ENCODE results near the gene NDUFV1. TPM values are rescaled to one million over a fixed set of nuclear protein-coding genes. Genes with fewer than 3 reads are reported as not detected.
A peak's percentile ranks its signal among the peaks of the same experiment; 100 is the strongest.

NDUFV1 gene
- total and polyA plus RNA-seq, 9 of the 15 experiments (the other 6 are each of a cell fraction or from before 2014, with no cell fraction given): 10.8 to 423 (median 209) TPM

DNA sequence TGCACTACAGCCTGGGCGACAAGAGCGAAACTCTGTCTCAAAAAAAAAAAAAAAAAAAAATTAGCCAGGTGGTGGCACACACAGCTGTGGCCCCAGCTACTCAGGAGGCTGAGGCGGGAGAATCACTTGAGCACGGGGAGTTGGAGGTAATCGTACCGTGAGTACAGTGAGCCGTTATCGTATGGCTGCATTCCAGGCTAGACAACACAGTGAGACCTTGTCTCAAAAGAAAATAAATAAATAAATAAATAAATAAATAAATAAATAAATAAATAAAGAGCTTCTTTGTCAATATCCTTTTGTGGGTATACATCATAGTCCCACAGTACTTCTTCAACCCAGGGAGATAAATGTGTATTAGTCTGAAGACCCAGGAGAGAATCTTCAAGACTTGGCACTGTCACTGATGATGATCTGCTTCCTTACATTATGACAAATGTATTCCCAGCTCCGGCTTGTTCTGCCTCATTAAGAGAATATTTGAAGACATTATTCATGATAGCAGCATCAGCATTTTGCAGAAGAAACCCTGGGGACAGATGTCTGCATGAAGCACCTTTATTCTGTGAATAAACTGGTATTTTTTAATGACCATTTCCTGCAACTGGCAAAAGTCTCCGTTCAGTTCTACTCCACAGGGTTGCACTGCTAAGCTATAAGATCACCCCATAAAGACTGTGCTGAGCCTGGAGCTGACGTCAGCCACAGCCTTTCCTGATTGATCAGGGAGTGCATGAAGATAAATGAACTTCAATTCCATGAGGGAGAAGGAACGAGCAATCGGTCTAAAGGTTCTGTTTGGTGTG lies 45.4 kb downstream of the NDUFV1 start:
- no peaks in the 10 kb centered on the region for H3K9me1 ChIP-seq (ENCODE audit: control insufficient read depth, insufficient read depth, low read length)
- POLR2A ChIA-PET: interaction anchor here (1.1 to 1.7 kb wide), 4 partner anchors 21 to 298 kb away, joined by 3 to 6 read pairs (median 4); partner anchors contain the start of gene NUDT8
- H3K4me2 ChIP-seq (ENCODE audit: insufficient read depth, low read length): no peak overlapping the region
- CTCF ChIA-PET (ENCODE audit: low intra/inter-chr PET ratio): no interaction called here
- no peaks in the 10 kb centered on the region; the same call in none of the 2 replicates for H3K9me3 ChIP-seq (replicated peaks; ENCODE audit: control insufficient read depth, insufficient read depth, low read depth, low read length)
- DNase-seq (ENCODE audit: extremely low read depth in 1 of 4, low spot score in 3 of 4) (no peak), FAIRE-seq (peak; percentile 37), ATAC-seq (no peak)
- in situ Hi-C loops (cut with MboI): loop anchor here (5.0 kb wide), 1 partner anchor 80 kb away; no protein-coding TSS in a partner anchor
- TF ChIP-seq MTA3 (IDR thresholded peaks at IDR 0.05; ENCODE audit: borderline replicate concordance) (no peak), MEIS2 (IDR thresholded peaks at IDR 0.05; ENCODE audit: partially characterized antibody) (peak; percentile 15)
- peaks cover 3% of the 10 kb centered on the region; the same call in 1 of the 2 replicates for H4K20me1 ChIP-seq (replicated peaks; ENCODE audit: control insufficient read depth, insufficient read depth, low read length)
- intact Hi-C loops (cut with micrococcal nuclease): no loop called here
- no TSS peak for BruUV-seq (replicated peaks)
- H3K79me2 ChIP-seq (ENCODE audit: control insufficient read depth, insufficient read depth, low read length): no peaks in the 10 kb centered on the region
- WGBS (ENCODE audit: insufficient coverage, low coverage, missing lambda C conversion rate): 2% methylated on average over 11 of the region's 13 CpGs
- H2AFZ ChIP-seq (ENCODE audit: low read depth, low read length): no peak overlapping the region
- no peak overlapping the region for H3K9ac ChIP-seq (ENCODE audit: insufficient read depth in 1 of 2, low read depth in 2 of 2, low read length in 2 of 2)
- H3K4me1 ChIP-seq (replicated peaks in 1 of 2; ENCODE audit: control insufficient read depth in 2 of 2, insufficient read depth in 2 of 2, low read length in 2 of 2): peaks cover 0 to 20% of the 10 kb centered on the region in 2 experiments; a peak in 2 of 5 replicates
- H3K4me3 ChIP-seq: no peak overlapping the region
- H3K27ac ChIP-seq (ENCODE audit: extremely low read depth, low read depth, low read length): no peak overlapping the region
- peaks cover 2 to 23% of the 10 kb centered on the region in 2 experiments; a peak in 3 of 5 replicates for H3K27me3 ChIP-seq (ENCODE audit: control insufficient read depth in 2 of 2, insufficient read depth in 2 of 2, low read length in 2 of 2)
- no peaks in the 10 kb centered on the region for H3K36me3 ChIP-seq (ENCODE audit: control insufficient read depth, insufficient read depth, low read length)
